GM12891 (cell line): ENCODE data around the gene ZNF776.

ENCODE experiments used
- PAX5 ChIP-seq: IDR thresholded peaks from 2 replicates; pipeline ENCODE4 v1.6.1; 2011; ENCODE audit warnings: low read length, moderate library complexity, mild to moderate bottlenecking; ENCODE audit not compliant: insufficient read depth, severe bottlenecking
- POLR2AphosphoS5 ChIP-seq: IDR thresholded peaks from 2 replicates; pipeline ENCODE4 v1.6.1; 2011; ENCODE audit warnings: low read depth, low read length, control low read depth

DNA sequence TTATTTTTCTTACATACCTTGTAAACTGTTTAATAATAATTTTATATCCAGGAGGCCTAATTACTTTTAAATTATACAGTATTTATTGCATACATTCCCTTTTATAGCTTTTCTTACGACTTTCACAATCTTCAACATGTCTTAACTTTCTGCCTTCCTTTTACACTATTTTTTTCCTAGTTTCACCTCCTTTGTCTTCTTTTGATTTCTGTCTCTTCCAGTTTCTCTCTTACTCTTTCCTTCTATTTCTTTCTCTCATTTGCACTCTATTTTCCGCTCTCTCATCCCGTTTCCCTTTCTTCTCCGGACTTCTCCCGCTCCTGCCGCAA, 56.6 kb downstream of the ZNF776 start:
- TF ChIP-seq POLR2AphosphoS5 (no peak), PAX5 (no peak)
